PC-9 (cell line): ENCODE data around the gene PEA15. TPM values are rescaled to one million over a fixed set of nuclear protein-coding genes. Genes with fewer than 3 reads are reported as not detected.

ENCODE experiments used
- BruUV-seq: library from RNA; stranded (reverse); fragments of 400-500 nt; replicated peaks from 2 replicates; lab custom pipeline; 2021; lab: Mats Ljungman, UMichigan
- CTCF ChIA-PET: fragments of 300-600 bp; sonication (Branson Sonifier 250); formaldehyde crosslinking; loops from one replicate; lab custom pipeline; 2022; ENCODE audit warnings: antibody characterized with exemption; lab: Charles Lee
- POLR2A ChIA-PET: fragments of 300-600 bp; sonication (Branson Sonifier 250); formaldehyde crosslinking; loops from one replicate; lab custom pipeline; 2022; ENCODE audit warnings: antibody characterized with exemption; ENCODE audit not compliant: unreplicated experiment; lab: Charles Lee
- DNase-seq, 2 experiments: peaks; one replicate each; pipeline versions ENCODE4 v3.0.0 to v3.0.0-alpha.2; 2015 to 2022; ENCODE audit warnings: mixed read lengths in 1 of 2
- H2AFZ ChIP-seq: fragments of 200-600 bp; sonication (generic); 2 replicates; pipeline ENCODE4 v1.8.1; 2017; ENCODE audit warnings: antibody characterized with exemption
- H3F3A ChIP-seq: fragments of 200-600 bp; sonication (generic); 2 replicates; pipeline ENCODE4 v1.8.1; 2017; ENCODE audit warnings: antibody characterized with exemption, mild to moderate bottlenecking, low read depth; ENCODE audit not compliant: insufficient read depth
- H3K27ac ChIP-seq: fragments of 200-600 bp; sonication (generic); 2 replicates; pipeline ENCODE4 v1.6.1; 2016; ENCODE audit warnings: mixed run types
- H3K27me3 ChIP-seq: fragments of 200-600 bp; sonication (generic); 2 replicates; pipeline ENCODE4 v1.6.1; 2016; ENCODE audit warnings: low read depth, mixed run types; ENCODE audit not compliant: insufficient read depth
- H3K36me3 ChIP-seq: fragments of 200-600 bp; sonication (generic); 2 replicates; pipeline ENCODE4 v1.6.1; 2016; ENCODE audit warnings: low read depth, mixed run types
- H3K4me1 ChIP-seq: fragments of 200-600 bp; sonication (generic); replicated peaks from 2 replicates; pipeline ENCODE4 v1.6.1; 2016; ENCODE audit warnings: mixed run types; ENCODE audit not compliant: insufficient read depth
- H3K4me2 ChIP-seq: fragments of 200-600 bp; sonication (generic); 2 replicates; pipeline ENCODE4 v1.6.1; 2017; ENCODE audit warnings: mixed run types
- H3K4me3 ChIP-seq: fragments of 200-600 bp; sonication (generic); 2 replicates; pipeline ENCODE4 v1.6.1; 2016; ENCODE audit warnings: mixed run types
- H3K79me2 ChIP-seq: fragments of 200-600 bp; sonication (generic); 2 replicates; pipeline ENCODE4 v1.6.1; 2017; ENCODE audit warnings: low read depth, mixed run types
- H3K9me2 ChIP-seq: fragments of 200-600 bp; sonication (generic); 2 replicates; pipeline ENCODE4 v1.8.1; 2017; ENCODE audit warnings: mild to moderate bottlenecking; ENCODE audit not compliant: insufficient read depth
- H3K9me3 ChIP-seq: fragments of 200-600 bp; sonication (generic); 2 replicates; pipeline ENCODE4 v1.8.1; 2016; ENCODE audit warnings: low read depth; ENCODE audit not compliant: insufficient read depth
- H4K20me1 ChIP-seq: fragments of 200-600 bp; sonication (generic); 2 replicates; pipeline ENCODE4 v1.8.1; 2017; ENCODE audit not compliant: insufficient read depth
- CTCF ChIP-seq: fragments of 200-600 bp; sonication (generic); conservative IDR thresholded peaks from 2 replicates; pipeline ENCODE4 v1.6.1; 2017; ENCODE audit warnings: mixed run types, antibody characterized with exemption, mild to moderate bottlenecking, moderate library complexity
- EZH2 ChIP-seq: fragments of 200-600 bp; sonication (generic); IDR thresholded peaks from 2 replicates; pipeline ENCODE4 v1.8.0; 2017; ENCODE audit warnings: antibody characterized with exemption, low read depth
- intact Hi-C: fragments of 100-400 bp; cut with micrococcal nuclease; formaldehyde crosslinking; loops from one replicate; pipeline ENCODE4 v1.10.0; 2022; ENCODE audit not compliant: unreplicated experiment
- total RNA-seq: library from RNA; stranded (reverse); gene quantifications from 2 replicates; pipeline ENCODE4 v1.2.3, GENCODE V29; 2021

Gene PEA15
- total RNA-seq, 1 experiment from 2014 or later: 139 TPM

DNA sequence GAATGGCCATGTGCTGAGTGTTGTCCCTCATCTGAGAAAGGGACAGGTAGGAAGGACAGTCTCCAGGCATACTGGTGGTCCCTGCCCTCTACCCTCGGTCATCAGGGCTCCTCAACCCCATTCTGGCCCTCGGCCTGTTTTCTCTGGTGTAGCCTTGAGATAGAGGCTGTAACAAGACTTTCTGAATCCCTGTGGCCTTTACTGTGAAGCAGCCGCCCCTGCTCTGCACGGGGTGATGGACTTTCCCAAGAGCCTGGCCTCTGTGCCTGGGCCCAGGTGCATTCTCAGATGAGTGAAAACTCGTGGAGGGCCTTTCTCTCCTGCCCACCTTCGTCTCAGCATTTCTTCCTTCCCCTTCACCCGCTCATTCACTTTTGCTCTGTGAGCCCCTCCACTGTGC lies 17.8 kb upstream of the PEA15 start:
- H3K79me2 ChIP-seq: no peaks in the 10 kb centered on the region
- no peak overlapping the region for H3K27ac ChIP-seq
- ChIA-PET POLR2A (no interaction called here), CTCF (no interaction called here)
- no peaks in the 10 kb centered on the region for H3K4me1 ChIP-seq
- TF ChIP-seq EZH2: no peak
- no peak for TF ChIP-seq CTCF
- no peaks in the 10 kb centered on the region for H3K9me3 ChIP-seq
- H3K36me3 ChIP-seq: no peaks in the 10 kb centered on the region
- no peaks in the 10 kb centered on the region for H4K20me1 ChIP-seq
- no peak overlapping the region for H2AFZ ChIP-seq
- no peak overlapping the region for H3K4me3 ChIP-seq
- H3K27me3 ChIP-seq: no peaks in the 10 kb centered on the region
- no TSS peak for BruUV-seq
- H3F3A ChIP-seq: no peaks in the 10 kb centered on the region
- H3K9me2 ChIP-seq: no peaks in the 10 kb centered on the region
- intact Hi-C loops: no loop called here
- H3K4me2 ChIP-seq: no peak overlapping the region
- DNase-seq: no peak

DNA sequence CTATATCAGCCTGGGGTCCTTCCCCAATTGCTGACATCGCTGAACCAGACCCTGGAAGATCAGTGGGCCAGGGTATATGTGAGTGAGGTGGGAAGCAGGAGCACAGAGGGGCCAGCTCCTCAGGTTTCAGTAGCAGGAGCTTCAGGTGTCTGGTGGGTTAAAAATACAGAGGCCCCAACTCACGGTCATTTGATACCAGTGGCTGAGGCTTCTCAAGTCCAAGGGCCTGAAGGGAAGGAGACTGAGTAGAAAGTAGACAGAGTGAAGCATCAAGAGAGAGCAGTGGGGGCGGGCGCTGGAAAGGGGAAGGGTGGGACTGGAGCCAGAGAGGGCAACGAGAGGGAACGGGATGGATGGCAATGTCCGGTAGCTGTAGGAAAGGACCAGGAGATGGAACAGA lies 16.8 kb upstream of the PEA15 start:
- Histone ChIP-seq H3K4me3 (no peak overlapping the region), H3K4me1 (no peaks in the 10 kb centered on the region), H3F3A (no peaks in the 10 kb centered on the region), H3K27ac (no peak overlapping the region), H3K9me3 (no peaks in the 10 kb centered on the region), H3K9me2 (no peaks in the 10 kb centered on the region), H2AFZ (no peak overlapping the region), H3K4me2 (no peak overlapping the region), H3K27me3 (no peaks in the 10 kb centered on the region), H3K79me2 (no peaks in the 10 kb centered on the region), H3K36me3 (no peaks in the 10 kb centered on the region), H4K20me1 (no peaks in the 10 kb centered on the region)
- ChIA-PET POLR2A (no interaction called here), CTCF (interaction anchor here (0.5 kb wide), 1 partner anchor 71 kb away, joined by 3 read pairs; no protein-coding TSS in a partner anchor)
- intact Hi-C loops: loop anchor here (1.0 kb wide), 1 partner anchor 74 kb away; no protein-coding TSS in a partner anchor
- no peak for TF ChIP-seq EZH2
- no peak for TF ChIP-seq CTCF
- no TSS peak for BruUV-seq
- DNase-seq: no peak

GRCh38 chr1:160189649-160190625 lies 15.2 kb upstream of the PEA15 start, which contains the start of gene CASQ1:
Gene CASQ1 (plus strand): TSS chr1:160190575. CDS start chr1:160190752, 177 bp downstream.
- BruUV-seq: no TSS peak

More at GRCh38 chr1:160189649-160190625, 15.2 kb upstream of the PEA15 start, which contains the start of gene CASQ1:
- CTCF ChIA-PET: interaction anchor here (0.6 kb wide), 1 partner anchor 62 kb away, joined by 3 read pairs; no protein-coding TSS in a partner anchor
- Histone ChIP-seq H3K79me2 (no peaks in the 10 kb centered on the region), H3K36me3 (no peaks in the 10 kb centered on the region), H3K4me3 (no peak within 1 kb of the TSS), H3K27me3 (no peaks in the 10 kb centered on the region), H3K4me2 (no peak within 1 kb of the TSS), H3K9me3 (no peaks in the 10 kb centered on the region), H2AFZ (no peak within 1 kb of the TSS), H3K9me2 (no peaks in the 10 kb centered on the region), H3K4me1 (no peaks in the 10 kb centered on the region), H4K20me1 (no peaks in the 10 kb centered on the region), H3F3A (no peaks in the 10 kb centered on the region), H3K27ac (no peak within 1 kb of the TSS)
- intact Hi-C loops: no loop called here
- DNase-seq: no peak
- POLR2A ChIA-PET: no interaction called here
- TF ChIP-seq EZH2 (no peak), CTCF (no peak)
